HG03108 (cell line): ENCODE data around the gene ITGA4.
A peak's percentile ranks its signal among the peaks of the same experiment; 100 is the strongest.
"Not testable (repeated sequence)": the region's sequence is repeated elsewhere in the genome, so short reads cannot be mapped to it uniquely, and the experiment has no call there.

Experiments
- ATAC-seq: cut with Tn5 transposase; IDR thresholded peaks from one replicate; pipeline ENCODE4 v1.9.1; 2021; ENCODE audit warnings: moderate library complexity; ENCODE audit not compliant: unreplicated experiment

The ITGA4 gene

DNA sequence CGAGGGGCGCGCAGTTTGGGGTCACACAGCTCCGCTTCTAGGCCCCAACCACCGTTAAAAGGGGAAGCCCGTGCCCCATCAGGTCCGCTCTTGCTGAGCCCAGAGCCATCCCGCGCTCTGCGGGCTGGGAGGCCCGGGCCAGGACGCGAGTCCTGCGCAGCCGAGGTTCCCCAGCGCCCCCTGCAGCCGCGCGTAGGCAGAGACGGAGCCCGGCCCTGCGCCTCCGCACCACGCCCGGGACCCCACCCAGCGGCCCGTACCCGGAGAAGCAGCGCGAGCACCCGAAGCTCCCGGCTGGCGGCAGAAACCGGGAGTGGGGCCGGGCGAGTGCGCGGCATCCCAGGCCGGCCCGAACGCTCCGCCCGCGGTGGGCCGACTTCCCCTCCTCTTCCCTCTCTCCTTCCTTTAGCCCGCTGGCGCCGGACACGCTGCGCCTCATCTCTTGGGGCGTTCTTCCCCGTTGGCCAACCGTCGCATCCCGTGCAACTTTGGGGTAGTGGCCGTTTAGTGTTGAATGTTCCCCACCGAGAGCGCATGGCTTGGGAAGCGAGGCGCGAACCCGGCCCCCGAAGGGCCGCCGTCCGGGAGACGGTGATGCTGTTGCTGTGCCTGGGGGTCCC is at the start of gene ITGA4:
Gene ITGA4, plus strand, starts transcription at position 266 of the 620 bp plus-strand sequence. Its CDS starts 269 bp downstream, at position 535.
- ATAC-seq, result peak; percentile 71

GRCh38 chr2:181408861-181409260 is 48.3 kb upstream of the ITGA4 start:
- no peak for ATAC-seq

DNA sequence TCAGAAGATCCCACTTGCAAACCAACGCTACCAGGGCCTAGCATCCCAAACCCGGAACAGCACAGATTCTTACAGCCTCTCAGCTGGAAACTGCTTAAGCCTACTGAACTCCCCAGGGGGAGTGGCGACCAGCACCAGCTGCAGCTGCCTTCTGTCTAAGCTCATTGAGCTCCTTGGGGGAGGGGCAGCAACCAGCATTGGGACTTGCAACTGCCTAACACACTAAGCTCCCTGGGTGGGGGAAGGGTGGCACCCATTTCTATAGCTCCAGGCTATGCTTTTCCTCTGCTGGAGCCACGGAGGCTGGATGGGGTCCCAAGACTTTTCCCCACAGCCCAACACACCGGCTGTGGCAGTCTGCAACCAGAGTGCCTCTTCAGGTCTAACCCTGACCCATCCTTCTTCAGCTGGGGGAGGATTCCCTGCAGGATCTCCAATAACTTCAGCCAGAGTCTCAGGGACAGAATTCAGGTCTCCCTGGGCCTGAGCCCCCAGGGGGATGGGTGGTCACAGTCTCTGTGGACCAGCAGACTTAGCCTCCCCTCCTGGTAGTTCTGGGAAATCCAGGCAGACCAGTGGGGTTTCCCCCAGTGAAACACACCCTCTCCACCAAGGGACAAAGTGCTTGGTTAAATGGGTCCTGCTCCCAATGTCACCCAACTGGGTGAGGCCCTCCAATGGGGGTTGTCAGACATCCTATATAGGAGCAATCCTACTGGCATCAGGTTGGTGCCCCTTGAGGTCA is 45.9 kb upstream of the ITGA4 start:
- peak; percentile 95 for ATAC-seq

DNA sequence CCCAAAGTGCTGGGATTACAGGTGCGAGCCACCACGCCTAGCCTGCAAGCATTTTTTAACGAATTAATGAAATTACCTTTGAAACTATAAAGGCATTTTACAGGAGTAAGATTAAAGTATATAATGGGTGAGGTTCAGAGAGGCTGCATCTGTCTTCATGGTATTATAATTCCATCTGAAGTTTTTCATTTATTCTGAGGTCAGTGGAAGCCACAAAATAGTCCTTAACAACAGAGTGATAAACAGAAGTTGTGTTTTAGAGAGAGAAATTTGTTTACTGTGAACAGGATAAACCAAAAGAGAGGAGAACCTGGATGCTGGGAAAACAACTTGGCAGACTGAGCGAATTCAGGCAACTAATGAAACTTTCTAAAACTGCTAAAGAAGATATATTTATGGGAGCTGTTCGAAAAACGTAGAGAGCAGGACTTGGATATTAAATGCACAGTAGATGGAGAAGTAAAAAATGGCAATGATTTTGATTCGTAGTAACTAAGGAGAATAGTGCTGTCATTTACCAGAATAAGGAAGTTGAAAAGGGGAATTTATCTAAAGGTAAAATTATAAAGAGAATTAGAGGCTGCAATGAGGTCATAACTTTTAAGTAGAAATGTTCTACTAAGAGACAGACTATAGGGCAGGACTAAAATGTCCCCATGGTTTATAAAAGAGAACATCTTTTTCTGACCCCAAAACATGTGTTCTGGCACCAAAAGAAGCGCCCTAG is 37.9 kb upstream of the ITGA4 start:
- no peak for ATAC-seq

- ATAC-seq, result no peak
Measured at GRCh38 chr2:181420259-181421130, 36.7 kb upstream of the ITGA4 start.

GRCh38 chr2:181421131-181421458 is 36.1 kb upstream of the ITGA4 start:
- no peak for ATAC-seq

DNA sequence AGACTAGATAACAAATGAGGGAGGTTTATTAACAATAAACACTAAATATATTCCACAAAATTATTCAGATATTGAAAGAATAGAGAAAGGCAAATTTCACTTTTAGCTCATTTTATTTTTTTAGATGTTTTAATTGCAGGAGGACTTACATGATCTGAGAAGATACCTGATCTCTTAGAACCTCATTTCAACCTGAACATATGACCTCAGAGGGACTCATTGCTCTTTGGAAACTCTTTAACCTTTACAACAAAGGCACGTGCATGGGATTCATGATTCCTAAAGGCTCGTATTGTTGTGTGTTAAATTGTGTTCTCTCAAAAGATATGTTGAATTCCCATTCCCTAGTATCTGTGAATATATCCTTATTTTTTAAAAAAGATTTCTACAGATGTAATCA is 35.7 kb upstream of the ITGA4 start:
- ATAC-seq, result no peak

GRCh38 chr2:181426672-181427071 is 30.5 kb upstream of the ITGA4 start:
- ATAC-seq, result no peak

DNA sequence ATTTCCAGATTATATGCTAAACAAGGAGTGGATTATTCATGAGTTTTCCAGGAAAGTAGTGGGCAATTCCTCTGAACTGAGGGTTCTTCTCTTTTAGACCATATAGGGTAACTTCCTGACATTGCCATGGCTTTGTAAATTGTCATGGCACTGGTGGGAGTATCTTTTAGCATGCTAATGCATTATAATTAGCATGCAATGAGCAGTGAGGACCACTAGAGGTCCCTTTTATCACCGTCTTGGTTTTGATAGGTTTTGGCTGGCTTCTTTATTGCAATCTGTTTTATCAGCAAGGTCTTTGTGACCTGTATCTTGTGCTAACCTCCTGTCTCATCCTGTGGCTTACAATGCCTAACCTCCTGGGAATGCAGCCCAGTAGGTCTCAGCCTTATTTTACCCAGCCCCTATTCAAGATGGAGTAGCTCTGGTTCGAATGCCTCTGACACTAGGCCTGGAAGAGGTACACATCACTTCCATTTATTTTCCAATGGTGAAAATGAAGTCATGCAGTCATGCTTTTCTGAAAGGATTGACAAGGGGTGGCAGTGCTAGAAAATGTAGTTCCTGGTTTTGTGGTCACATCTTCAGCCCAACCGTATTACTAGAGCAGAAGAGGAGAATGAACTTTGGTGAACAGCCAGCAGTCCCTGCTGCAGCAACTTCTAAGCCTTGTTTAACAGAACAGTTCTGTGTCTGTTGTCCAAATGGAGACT is 26.6 kb upstream of the ITGA4 start:
- no peak for ATAC-seq

- no peak for ATAC-seq
Measured at GRCh38 chr2:181431674-181432073, 25.5 kb upstream of the ITGA4 start.

- no peak for ATAC-seq
Measured at GRCh38 chr2:181438261-181438660, 18.9 kb upstream of the ITGA4 start.

DNA sequence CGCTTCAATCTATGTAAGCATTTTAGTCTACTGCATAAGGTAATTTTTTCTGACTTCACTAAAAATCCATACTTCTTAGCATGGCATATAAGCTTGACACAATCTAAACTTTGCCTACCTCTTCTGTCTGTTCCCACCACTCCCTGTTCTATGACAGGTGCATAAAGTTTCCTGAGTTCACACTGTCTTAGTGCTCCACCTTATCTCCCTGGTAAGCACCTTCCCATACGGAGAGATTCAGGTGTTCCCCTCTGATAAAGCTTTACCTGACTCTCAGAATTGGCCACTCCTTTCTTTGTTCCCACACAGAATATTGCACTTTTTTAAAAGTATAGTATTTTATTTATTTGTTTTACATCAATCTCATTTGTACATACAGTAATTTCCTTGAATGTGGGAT is 16.8 kb upstream of the ITGA4 start:
- no peak for ATAC-seq

DNA sequence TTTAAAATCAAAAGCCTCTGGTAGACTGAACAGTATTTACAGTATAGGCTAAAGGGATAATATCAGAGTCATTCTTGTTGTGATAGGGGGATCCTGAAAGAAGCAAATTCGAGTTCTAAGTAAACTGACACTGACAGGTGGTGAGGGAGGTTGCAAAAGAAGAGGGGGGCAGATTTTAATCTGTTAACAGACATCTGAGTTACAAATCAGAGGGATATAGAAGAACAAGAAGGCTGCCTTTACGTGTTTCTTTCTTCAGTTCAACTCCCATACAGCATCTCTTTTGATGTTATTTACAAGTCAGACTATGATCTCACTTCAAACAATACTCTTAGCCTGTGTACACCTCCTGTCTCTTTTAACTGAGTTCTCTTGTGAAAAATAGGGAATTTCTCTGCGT is 16.3 kb upstream of the ITGA4 start:
- ATAC-seq, result no peak

GRCh38 chr2:181441670-181442069 is 15.5 kb upstream of the ITGA4 start:
- ATAC-seq, result no peak

DNA sequence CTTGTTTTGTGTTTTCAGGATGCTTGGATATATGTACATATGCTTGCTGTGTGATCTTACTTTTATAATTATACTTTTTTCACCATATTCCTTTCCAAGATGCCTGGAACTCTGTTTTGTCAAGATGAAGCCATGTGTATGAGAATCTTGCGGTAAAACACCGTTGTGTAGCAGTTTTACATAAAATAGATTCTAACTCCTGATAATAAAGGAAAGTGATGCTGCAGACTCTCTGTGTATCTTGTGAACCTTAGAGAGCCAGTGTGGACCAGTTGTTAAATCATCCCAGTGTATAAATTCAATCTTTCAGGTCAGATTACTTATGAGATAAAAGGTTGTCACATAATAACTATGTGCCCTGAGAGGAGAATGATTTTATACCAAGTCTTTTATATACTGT is 12.5 kb upstream of the ITGA4 start:
- no peak for ATAC-seq

GRCh38 chr2:181446985-181447384 is 10.2 kb upstream of the ITGA4 start:
- peak; percentile 72 for ATAC-seq

DNA sequence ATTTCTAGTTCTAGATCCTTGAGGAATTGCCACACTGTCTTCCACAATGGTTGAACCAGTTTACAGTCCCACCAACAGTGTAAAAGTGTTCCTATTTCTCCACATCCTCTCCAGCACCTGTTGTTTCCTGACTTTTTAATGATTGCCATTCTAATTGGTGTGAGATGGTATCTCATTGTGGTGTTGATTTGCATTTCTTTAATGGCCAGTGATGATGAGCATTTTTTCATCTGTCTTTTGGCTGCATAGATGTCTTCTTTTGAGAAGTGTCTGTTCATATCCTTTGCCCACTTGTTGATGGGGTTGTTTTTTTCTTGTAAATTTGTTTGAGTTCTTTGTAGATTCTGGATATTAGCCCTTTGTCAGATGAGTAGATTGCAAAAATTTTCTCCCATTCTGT is 7.9 kb upstream of the ITGA4 start:
- ATAC-seq, result not testable (repeated sequence)

DNA sequence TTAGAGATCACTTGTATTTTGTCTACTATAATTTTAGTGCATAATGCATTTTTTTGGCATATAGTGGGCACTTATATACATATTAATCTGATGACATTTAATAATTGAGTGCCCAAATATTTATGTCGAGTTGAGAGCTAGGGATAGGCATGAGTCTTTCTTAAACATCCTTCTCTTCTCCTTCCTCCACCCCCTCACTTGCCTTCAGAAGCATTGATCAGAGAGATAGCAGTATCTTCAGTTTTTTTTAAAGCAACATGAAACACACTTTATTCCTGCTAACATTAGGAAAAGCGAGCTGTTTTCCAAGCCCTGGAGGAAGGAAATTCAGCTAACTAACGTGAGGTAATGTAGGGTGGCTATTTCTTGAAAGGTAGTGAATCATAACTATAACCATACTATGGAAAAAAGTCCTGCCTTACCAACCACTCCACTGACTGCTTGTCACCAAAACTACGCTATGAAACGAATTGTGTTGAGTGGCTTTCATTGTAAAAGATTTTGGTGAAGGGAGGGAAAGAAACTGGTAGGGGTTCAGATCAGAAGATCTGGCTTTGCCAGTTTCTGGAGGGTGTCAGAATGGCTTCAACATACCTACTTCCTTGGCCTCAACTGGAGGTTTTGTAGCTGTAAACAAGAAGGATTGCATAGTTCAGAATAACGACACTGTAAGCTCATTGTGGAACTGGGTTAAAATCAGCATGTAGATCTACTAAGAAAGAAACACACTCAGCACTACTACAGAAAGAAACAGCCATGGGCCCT is 2.3 kb upstream of the ITGA4 start:
- ATAC-seq, result no peak

- ATAC-seq, result peak; percentile 68
Measured at GRCh38 chr2:181456660-181457120, 496 bp upstream of the ITGA4 start.
